Endothelial cell of umbilical vein (primary cell): ENCODE data around the gene ZNF81. TPM values are rescaled to one million over a fixed set of nuclear protein-coding genes. Genes with fewer than 3 reads are reported as not detected.

ENCODE experiments used
- Bru-seq: library from RNA; stranded (reverse); fragments of 400-500 nt; gene quantifications from one replicate; lab custom pipeline; 2021; lab: Mats Ljungman, UMichigan
- BruChase-seq, 2 experiments: library from RNA; stranded (reverse); fragments of 400-500 nt; gene quantifications; one replicate each; lab custom pipeline; 2021; lab: Mats Ljungman, UMichigan
- BruUV-seq: library from RNA; stranded (reverse); fragments of 400-500 nt; replicated peaks from 2 replicates; lab custom pipeline; 2021; lab: Mats Ljungman, UMichigan
- CTCF ChIA-PET: fragments of 300-600, 350-600 bp; sonication (Branson Sonifier 250); formaldehyde crosslinking; loops from one replicate; lab custom pipeline; 2021; ENCODE audit warnings: antibody characterized with exemption, inconsistent platforms; lab: Charles Lee
- POLR2A ChIA-PET: fragments of 300-600, 350-600 bp; sonication (Branson Sonifier 250); formaldehyde crosslinking; loops from one replicate; lab custom pipeline; 2021; ENCODE audit warnings: antibody characterized with exemption, inconsistent platforms; lab: Charles Lee
- DNase-seq: peaks from one replicate; pipeline ENCODE4 v3.0.0-alpha.2; 2011; ENCODE audit warnings: low read depth, low spot score
- FAIRE-seq: peaks from 2 replicates; lab custom pipeline; 2011; peaks lifted over from hg19 to GRCh38; lab: Jason Lieb, UNC
- H2AFZ ChIP-seq: 2 replicates; pipeline ENCODE4 v1.6.0; 2012; ENCODE audit warnings: low read depth, low read length, control low read depth, inconsistent platforms
- H3K27ac ChIP-seq: 2 replicates; pipeline ENCODE4 v1.5.1; 2011; ENCODE audit warnings: low read depth, mild to moderate bottlenecking, control low read depth, low read length, moderate library complexity; ENCODE audit not compliant: insufficient read depth
- H3K27me3 ChIP-seq, 2 experiments: 2 replicates each; pipeline versions ENCODE4 v1.6.0 to v1.6.1; 2011; ENCODE audit warnings: low read length in 2 of 2, mixed read lengths in 1 of 2; ENCODE audit not compliant: control insufficient read depth in 2 of 2, insufficient read depth in 2 of 2
- H3K36me3 ChIP-seq, 2 experiments: 2 replicates in 1 of 2; 3 replicates in 1 of 2; pipeline ENCODE4 v1.5.1; 2011; ENCODE audit warnings: low read length in 2 of 2, mild to moderate bottlenecking in 1 of 2, moderate library complexity in 1 of 2; ENCODE audit not compliant: control insufficient read depth in 2 of 2, insufficient read depth in 2 of 2; ENCODE audit errors: extremely low read depth in 1 of 2
- H3K4me1 ChIP-seq: 3 replicates; pipeline ENCODE4 v1.5.1; 2011; ENCODE audit warnings: mild to moderate bottlenecking, low read length; ENCODE audit not compliant: control insufficient read depth, insufficient read depth; ENCODE audit errors: extremely low read depth
- H3K4me2 ChIP-seq: 2 replicates; pipeline ENCODE4 v1.6.1; 2011; ENCODE audit warnings: low read length, control low read depth, mixed read lengths; ENCODE audit not compliant: insufficient read depth
- H3K4me3 ChIP-seq, 3 experiments: fragments of 200-600 bp in 1 of 3; sonication (generic), shearing (Covaris generic) in 1 of 3; replicated peaks in 1 of 3; 2 replicates each; pipeline ENCODE4 v1.5.1; 2011 to 2016; ENCODE audit warnings: control low read depth in 3 of 3, low read length in 3 of 3, mild to moderate bottlenecking in 2 of 3, inconsistent platforms in 1 of 3, low read depth in 1 of 3, moderate library complexity in 1 of 3; ENCODE audit not compliant: insufficient read depth in 1 of 3
- H3K79me2 ChIP-seq: 2 replicates; pipeline ENCODE4 v1.6.0; 2012; ENCODE audit warnings: low read length, inconsistent platforms; ENCODE audit not compliant: control insufficient read depth, insufficient read depth
- H3K9ac ChIP-seq: replicated peaks from 2 replicates; pipeline ENCODE3; 2011; ENCODE audit warnings: low read length, control low read depth; ENCODE audit not compliant: insufficient read depth; ENCODE audit errors: extremely low read depth
- H3K9me1 ChIP-seq: replicated peaks from 3 replicates; pipeline ENCODE4 v1.6.0; 2011; ENCODE audit warnings: mild to moderate bottlenecking, low read length; ENCODE audit not compliant: control insufficient read depth, insufficient read depth; ENCODE audit errors: extremely low read depth
- H3K9me3 ChIP-seq: replicated peaks from 2 replicates; pipeline ENCODE4 v1.5.1; 2012; ENCODE audit warnings: low read length, inconsistent platforms; ENCODE audit not compliant: control insufficient read depth, insufficient read depth
- H4K20me1 ChIP-seq: replicated peaks from 2 replicates; pipeline ENCODE3; 2011; ENCODE audit warnings: mild to moderate bottlenecking, low read length; ENCODE audit not compliant: control insufficient read depth, insufficient read depth; ENCODE audit errors: extremely low read depth
- EZH2 ChIP-seq: IDR thresholded peaks from 2 replicates; pipeline ENCODE4 v1.6.1; 2012; ENCODE audit warnings: borderline replicate concordance, low read depth, mild to moderate bottlenecking, moderate library complexity, low read length, inconsistent platforms; ENCODE audit not compliant: severe bottlenecking
- FOS ChIP-seq: IDR thresholded peaks from 2 replicates; pipeline ENCODE4 v1.6.1; 2011; ENCODE audit warnings: mild to moderate bottlenecking, low read length, moderate library complexity, borderline replicate concordance; ENCODE audit not compliant: insufficient read depth
- GATA2 ChIP-seq: IDR thresholded peaks from 2 replicates; pipeline ENCODE4 v1.7.0; 2011; ENCODE audit warnings: low read depth, mild to moderate bottlenecking, moderate library complexity, mixed read lengths, low read length; ENCODE audit not compliant: insufficient read length, insufficient read depth
- JUN ChIP-seq: IDR thresholded peaks from 2 replicates; pipeline ENCODE4 v1.6.1; 2011; ENCODE audit warnings: borderline replicate concordance, low read depth; ENCODE audit not compliant: insufficient read length, insufficient read depth
- MYC ChIP-seq: IDR thresholded peaks from one replicate; pipeline ENCODE4 v1.6.1; 2011; ENCODE audit warnings: mild to moderate bottlenecking, low read depth, low read length
- POLR2A ChIP-seq: IDR thresholded peaks from 2 replicates; pipeline ENCODE4 v1.6.1; 2012; ENCODE audit warnings: low read depth, mild to moderate bottlenecking, control low read depth, low read length
- POLR2AphosphoS5 ChIP-seq: IDR thresholded peaks from 2 replicates; pipeline ENCODE4 v1.6.1; 2012; ENCODE audit warnings: low read depth, mild to moderate bottlenecking, control low read depth, low read length, moderate library complexity; ENCODE audit not compliant: insufficient read depth
- dilution Hi-C: fragments of 300-500 bp; cut with MboI; formaldehyde crosslinking; loops from one replicate; pipeline ENCODE4 v1.15.0; 2019; ENCODE audit warnings: low sequenced_read_pairs; ENCODE audit not compliant: extremely low pct_ligation_motif_present
- intact Hi-C: fragments of 100-400 bp; cut with micrococcal nuclease; formaldehyde crosslinking; loops from one replicate; pipeline ENCODE4 v1.10.0; 2022
- long read RNA-seq: library from polyadenylated mRNA; stranded (forward); transcript quantifications from one replicate; pipeline ENCODE4 v2.0.0, GENCODE V29; 2021
- polyA minus RNA-seq, 3 experiments: library from RNA; depleted of rRNA, polyadenylated mRNA; stranded (reverse); fragments of >200 nt; gene quantifications; 1 replicate in 1 of 3; 2 replicates in 2 of 3; pipeline ENCODE4 v1.2.3, GENCODE V29; 2011
- polyA plus RNA-seq, 4 experiments: library from polyadenylated mRNA; depleted of rRNA in 3 of 4; stranded (reverse) in 3 of 4; unstranded in 1 of 4; fragments of >200 nt; gene quantifications; 2 replicates each; pipeline versions ENCODE4 v1.2.1 to v1.2.3, GENCODE V29; 2011 to 2012; ENCODE audit warnings: missing spikeins in 1 of 4
- total RNA-seq: library from RNA; stranded (reverse); gene quantifications from 2 replicates; pipeline ENCODE4 v1.2.3, GENCODE V29; 2021
- TF ChIP-seq, protein P1 (sequence below): IDR thresholded peaks from 2 replicates; pipeline ENCODE4 v1.6.1; 2011; ENCODE audit not compliant: insufficient read depth, insufficient read length
- TF ChIP-seq, protein P2 (sequence below), 2 donors: IDR thresholded peaks; 1 replicate in 1 of 2; 2 replicates in 1 of 2; pipeline ENCODE4 v1.5.1; 2011; ENCODE audit warnings: low read length in 2 of 2, mild to moderate bottlenecking in 2 of 2, moderate library complexity in 2 of 2, control low read depth in 1 of 2, inconsistent platforms in 1 of 2, low read depth in 1 of 2; ENCODE audit not compliant: insufficient read depth in 1 of 2; ENCODE audit errors: extremely low read depth in 1 of 2

The ZNF81 gene
- 6.4 and 9.6 TPM in 2 replicates for total RNA-seq
- 2.1 and 2.7 TPM in 2 replicates for polyA plus RNA-seq
- 2.3 TPM in 2 replicates for polyA plus RNA-seq (2011; cell fraction: cytosol; rRNA removed)
- polyA plus RNA-seq (2011; cell fraction: nucleus; rRNA removed), result 6.8 and 7.8 TPM in 2 replicates
- polyA plus RNA-seq (2012), result 3.3 and 3.8 TPM in 2 replicates
- 13.3 and 17.7 TPM in 2 replicates for polyA minus RNA-seq
- 7.4 TPM for polyA minus RNA-seq (2011; cell fraction: cytosol; rRNA and poly(A)+ RNA removed)
- polyA minus RNA-seq (2011; cell fraction: nucleus; rRNA and poly(A)+ RNA removed), result 11.1 and 13.8 TPM in 2 replicates
- Bru-seq, nascent RNA, result percentile 57 among the genes with signal in this experiment
- percentile 52 among the genes with signal in this experiment for BruChase-seq, experiment 1, labeled RNA remaining after a 6-hour chase
- BruChase-seq, experiment 2, labeled RNA remaining after a 2-hour chase, result percentile 59 among the genes with signal in this experiment
- long read RNA-seq, partial matches to known transcripts, result 0 of 11 reads
- long read RNA-seq, other reads (novel, unspliced or antisense), result 11 of 11 reads

GRCh38 chrX:47836164-47837072 lies at the start of gene ZNF81:
TSS of gene ZNF81 (plus strand) at chrX:47836902. CDS start at chrX:47846268, 9,366 bp downstream.
- H3K79me2 ChIP-seq, result peaks cover 5% of the 10 kb centered on the region
- FAIRE-seq (peak; percentile 96), DNase-seq (peak; percentile 95)
- CTCF ChIA-PET, result interaction anchor here (0.6 to 1.5 kb wide), 4 partner anchors 10 to 191 kb away, joined by 3 to 7 read pairs (median 3); no protein-coding TSS in a partner anchor
- peak within 1 kb of the TSS; percentile 92 for H3K4me2 ChIP-seq
- H4K20me1 ChIP-seq, result no peaks in the 10 kb centered on the region
- H3K9ac ChIP-seq, result peak within 1 kb of the TSS; percentile 84
- peak within 1 kb of the TSS; percentile 71 for H2AFZ ChIP-seq
- TSS peak; percentile 71 for BruUV-seq
- H3K9me3 ChIP-seq, result no peaks in the 10 kb centered on the region
- peak within 1 kb of the TSS; percentile 55 for H3K27ac ChIP-seq
- TF ChIP-seq POLR2AphosphoS5 (peak; percentile 38), EZH2 (no peak), MYC (no peak), FOS (no peak), POLR2A (peak; percentile 54), JUN (no peak), GATA2 (peak; percentile 23)
- TF ChIP-seq, protein P1, sequence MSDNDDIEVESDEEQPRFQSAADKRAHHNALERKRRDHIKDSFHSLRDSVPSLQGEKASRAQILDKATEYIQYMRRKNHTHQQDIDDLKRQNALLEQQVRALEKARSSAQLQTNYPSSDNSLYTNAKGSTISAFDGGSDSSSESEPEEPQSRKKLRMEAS, result peak; percentile 40
- TF ChIP-seq, protein P2, sequence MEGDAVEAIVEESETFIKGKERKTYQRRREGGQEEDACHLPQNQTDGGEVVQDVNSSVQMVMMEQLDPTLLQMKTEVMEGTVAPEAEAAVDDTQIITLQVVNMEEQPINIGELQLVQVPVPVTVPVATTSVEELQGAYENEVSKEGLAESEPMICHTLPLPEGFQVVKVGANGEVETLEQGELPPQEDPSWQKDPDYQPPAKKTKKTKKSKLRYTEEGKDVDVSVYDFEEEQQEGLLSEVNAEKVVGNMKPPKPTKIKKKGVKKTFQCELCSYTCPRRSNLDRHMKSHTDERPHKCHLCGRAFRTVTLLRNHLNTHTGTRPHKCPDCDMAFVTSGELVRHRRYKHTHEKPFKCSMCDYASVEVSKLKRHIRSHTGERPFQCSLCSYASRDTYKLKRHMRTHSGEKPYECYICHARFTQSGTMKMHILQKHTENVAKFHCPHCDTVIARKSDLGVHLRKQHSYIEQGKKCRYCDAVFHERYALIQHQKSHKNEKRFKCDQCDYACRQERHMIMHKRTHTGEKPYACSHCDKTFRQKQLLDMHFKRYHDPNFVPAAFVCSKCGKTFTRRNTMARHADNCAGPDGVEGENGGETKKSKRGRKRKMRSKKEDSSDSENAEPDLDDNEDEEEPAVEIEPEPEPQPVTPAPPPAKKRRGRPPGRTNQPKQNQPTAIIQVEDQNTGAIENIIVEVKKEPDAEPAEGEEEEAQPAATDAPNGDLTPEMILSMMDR (IDR thresholded peaks at IDR 0.05; ENCODE audit: extremely low read depth in 1 of 2, insufficient read depth in 1 of 2, low read depth in 1 of 2, low read length in 2 of 2), result no peak
- peaks cover 4% of the 10 kb centered on the region for H3K4me1 ChIP-seq
- H3K36me3 ChIP-seq, result no peaks in the 10 kb centered on the region
- intact Hi-C loops, result loop anchor here (1.0 to 5.0 kb wide), 4 partner anchors 179 to 274 kb away; partner anchors contain the start of genes ARAF and UXT
- dilution Hi-C loops, result no loop called here
- POLR2A ChIA-PET, result no interaction called here
- H3K27me3 ChIP-seq, result no peaks in the 10 kb centered on the region
- H3K9me1 ChIP-seq, result no peaks in the 10 kb centered on the region
- peak within 1 kb of the TSS; percentile 62 to 91 (median 67) for H3K4me3 ChIP-seq
